ENCODE results near the gene EYS.

DNA sequence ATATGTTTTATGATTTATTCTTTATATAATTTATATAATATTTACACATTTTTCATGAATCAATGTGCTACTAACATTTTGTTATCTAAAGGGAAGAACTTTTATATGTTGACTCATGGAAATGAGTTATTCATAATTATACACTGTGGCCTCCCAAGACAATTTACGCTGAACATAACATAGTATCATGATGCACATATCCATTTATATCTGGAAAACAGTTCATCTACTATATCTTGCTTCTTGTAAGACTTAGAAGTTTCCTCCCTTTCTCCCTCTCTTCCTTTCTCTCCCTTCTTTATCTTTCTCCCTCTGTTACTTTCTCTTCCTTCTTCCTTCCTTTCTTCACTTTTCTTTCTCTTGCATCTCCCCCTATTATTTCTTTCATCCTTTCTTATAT, 1.1 kb upstream of the EYS start:
- TF ChIP-seq, protein P1, sequence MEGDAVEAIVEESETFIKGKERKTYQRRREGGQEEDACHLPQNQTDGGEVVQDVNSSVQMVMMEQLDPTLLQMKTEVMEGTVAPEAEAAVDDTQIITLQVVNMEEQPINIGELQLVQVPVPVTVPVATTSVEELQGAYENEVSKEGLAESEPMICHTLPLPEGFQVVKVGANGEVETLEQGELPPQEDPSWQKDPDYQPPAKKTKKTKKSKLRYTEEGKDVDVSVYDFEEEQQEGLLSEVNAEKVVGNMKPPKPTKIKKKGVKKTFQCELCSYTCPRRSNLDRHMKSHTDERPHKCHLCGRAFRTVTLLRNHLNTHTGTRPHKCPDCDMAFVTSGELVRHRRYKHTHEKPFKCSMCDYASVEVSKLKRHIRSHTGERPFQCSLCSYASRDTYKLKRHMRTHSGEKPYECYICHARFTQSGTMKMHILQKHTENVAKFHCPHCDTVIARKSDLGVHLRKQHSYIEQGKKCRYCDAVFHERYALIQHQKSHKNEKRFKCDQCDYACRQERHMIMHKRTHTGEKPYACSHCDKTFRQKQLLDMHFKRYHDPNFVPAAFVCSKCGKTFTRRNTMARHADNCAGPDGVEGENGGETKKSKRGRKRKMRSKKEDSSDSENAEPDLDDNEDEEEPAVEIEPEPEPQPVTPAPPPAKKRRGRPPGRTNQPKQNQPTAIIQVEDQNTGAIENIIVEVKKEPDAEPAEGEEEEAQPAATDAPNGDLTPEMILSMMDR (IDR thresholded peaks at IDR 0.05), result no peak
- TF ChIP-seq POLR2A (IDR thresholded peaks at IDR 0.05), result no peak
